LNCaP clone FGC (cell line): ENCODE data around the gene MRPL3.

Source experiments
- DNase-seq: peaks from one replicate; pipeline ENCODE4 v3.0.0-alpha.2; 2011; ENCODE audit warnings: low read depth
- H3K4me3 ChIP-seq: 2 replicates; pipeline ENCODE4 v1.5.1; 2011; ENCODE audit warnings: mild to moderate bottlenecking, low read depth, low read length, control low read depth
- TF ChIP-seq, protein P1 (sequence below): IDR thresholded peaks from 2 replicates; pipeline ENCODE4 v1.5.1; 2012; ENCODE audit warnings: mild to moderate bottlenecking; ENCODE audit not compliant: control insufficient read depth, insufficient read depth; ENCODE audit errors: extremely low read depth

Gene MRPL3

DNA sequence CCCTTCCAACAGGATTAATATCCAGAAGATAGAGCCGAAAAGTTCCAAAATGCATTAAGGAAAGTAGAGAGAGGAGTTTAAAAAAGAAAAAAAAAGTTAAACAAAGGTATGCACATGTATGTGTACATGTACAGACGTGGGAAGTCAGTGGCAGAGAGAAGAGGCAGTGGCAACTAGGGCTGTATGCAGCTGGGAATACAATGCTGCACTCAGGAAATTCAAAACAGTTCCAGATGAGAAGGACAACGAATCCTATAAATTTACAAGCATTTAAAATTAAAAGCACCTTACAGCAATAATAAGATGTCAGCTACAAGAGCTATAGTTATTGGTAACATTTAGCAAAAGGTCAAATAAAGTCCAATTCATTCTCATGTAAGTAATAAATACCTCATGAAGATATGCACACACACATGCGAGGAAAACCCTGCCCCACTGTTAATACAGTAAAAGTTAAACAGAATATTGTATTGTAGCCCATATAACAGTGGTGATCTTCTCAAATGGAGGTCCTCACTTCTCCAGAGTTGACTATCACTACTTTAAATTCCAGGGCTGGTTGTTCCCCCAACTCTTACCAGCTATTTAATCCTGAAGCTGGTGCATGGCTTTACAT, 18.2 kb downstream of the MRPL3 start:
- TF ChIP-seq, protein P1, sequence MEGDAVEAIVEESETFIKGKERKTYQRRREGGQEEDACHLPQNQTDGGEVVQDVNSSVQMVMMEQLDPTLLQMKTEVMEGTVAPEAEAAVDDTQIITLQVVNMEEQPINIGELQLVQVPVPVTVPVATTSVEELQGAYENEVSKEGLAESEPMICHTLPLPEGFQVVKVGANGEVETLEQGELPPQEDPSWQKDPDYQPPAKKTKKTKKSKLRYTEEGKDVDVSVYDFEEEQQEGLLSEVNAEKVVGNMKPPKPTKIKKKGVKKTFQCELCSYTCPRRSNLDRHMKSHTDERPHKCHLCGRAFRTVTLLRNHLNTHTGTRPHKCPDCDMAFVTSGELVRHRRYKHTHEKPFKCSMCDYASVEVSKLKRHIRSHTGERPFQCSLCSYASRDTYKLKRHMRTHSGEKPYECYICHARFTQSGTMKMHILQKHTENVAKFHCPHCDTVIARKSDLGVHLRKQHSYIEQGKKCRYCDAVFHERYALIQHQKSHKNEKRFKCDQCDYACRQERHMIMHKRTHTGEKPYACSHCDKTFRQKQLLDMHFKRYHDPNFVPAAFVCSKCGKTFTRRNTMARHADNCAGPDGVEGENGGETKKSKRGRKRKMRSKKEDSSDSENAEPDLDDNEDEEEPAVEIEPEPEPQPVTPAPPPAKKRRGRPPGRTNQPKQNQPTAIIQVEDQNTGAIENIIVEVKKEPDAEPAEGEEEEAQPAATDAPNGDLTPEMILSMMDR = no peak
- no peak overlapping the region for H3K4me3 ChIP-seq
- DNase-seq = no peak

- TF ChIP-seq, protein P1 = no peak
- H3K4me3 ChIP-seq = no peak overlapping the region
- no peak for DNase-seq
Observed at GRCh38 chr3:131480116-131480515, 22.7 kb downstream of the MRPL3 start.

- TF ChIP-seq, protein P1 = no peak
- DNase-seq = no peak
- no peak overlapping the region for H3K4me3 ChIP-seq
Observed at GRCh38 chr3:131477813-131478212, 25.0 kb downstream of the MRPL3 start.

DNA sequence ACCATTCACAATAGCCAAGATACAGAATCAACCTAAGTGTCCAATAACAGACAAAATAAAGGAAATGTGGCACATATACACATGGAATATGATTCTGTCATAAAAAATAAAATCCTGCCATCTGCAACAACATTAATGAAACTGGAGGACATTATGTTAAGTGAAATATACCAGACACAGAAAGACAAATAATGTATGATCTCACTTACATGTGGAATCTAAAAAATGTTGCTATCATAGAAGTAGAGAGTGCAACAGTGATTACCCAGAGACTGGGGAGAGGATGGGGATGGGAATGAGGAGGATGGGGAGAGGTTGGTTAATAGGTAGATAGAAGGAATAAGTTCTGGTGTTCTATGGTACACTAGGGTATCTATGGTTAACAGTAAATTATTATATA, 28.7 kb downstream of the MRPL3 start:
- H3K4me3 ChIP-seq = no peak overlapping the region
- DNase-seq = no peak
- TF ChIP-seq, protein P1 = no peak

- no peak overlapping the region for H3K4me3 ChIP-seq
Observed at GRCh38 chr3:131470377-131470776, 32.4 kb downstream of the MRPL3 start.

DNA sequence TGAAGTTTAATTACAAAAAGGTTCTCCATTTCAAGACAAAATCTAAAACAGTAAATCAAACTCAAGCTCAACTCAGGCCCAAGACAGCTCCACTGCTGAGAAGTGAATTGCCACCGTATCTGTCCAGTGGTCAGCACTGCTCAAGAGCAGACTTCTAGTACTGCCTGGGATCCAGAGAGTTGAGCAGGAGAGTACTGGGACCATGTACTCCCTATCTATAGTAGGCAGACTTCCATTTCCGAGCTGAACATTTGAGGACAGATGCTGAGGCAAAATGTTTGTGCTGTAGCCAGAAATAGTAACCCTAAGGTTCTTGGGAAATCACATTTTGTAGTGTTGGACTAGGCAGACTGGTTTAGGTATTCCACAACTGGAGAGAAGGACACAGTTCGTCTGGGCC, 44.1 kb downstream of the MRPL3 start:
- H3K4me3 ChIP-seq = no peak overlapping the region
- TF ChIP-seq, protein P1 = no peak
- no peak for DNase-seq

More at GRCh38 chr3:131470377-131470776, 32.4 kb downstream of the MRPL3 start:
- TF ChIP-seq, protein P1 = no peak
- DNase-seq = no peak

DNA sequence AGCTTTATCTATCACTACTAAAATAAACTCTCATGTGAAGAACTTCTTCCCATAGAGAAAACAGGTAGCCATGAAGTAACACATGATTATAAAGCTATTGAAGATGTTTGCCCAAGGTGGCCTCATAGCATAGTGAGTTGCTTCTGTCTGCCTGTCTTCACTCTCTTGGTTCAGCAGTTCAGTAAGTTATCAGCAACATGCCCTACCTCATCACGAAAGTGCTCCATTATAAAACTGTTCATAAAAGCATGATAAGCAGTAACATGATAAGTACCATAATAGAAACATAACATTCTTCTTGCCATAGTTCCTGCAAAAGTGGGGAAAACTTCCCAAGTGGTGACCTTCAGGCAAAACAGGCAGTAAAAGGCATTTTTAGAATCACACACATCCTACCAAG, 45.6 kb downstream of the MRPL3 start:
- H3K4me3 ChIP-seq = no peak overlapping the region
- TF ChIP-seq, protein P1 = no peak

More for the DNA sequence above, 45.6 kb downstream of the MRPL3 start:
- no peak for DNase-seq
